Smooth muscle cell (in vitro differentiated cells): ENCODE data around the gene OBSCN. TPM values are rescaled to one million over a fixed set of nuclear protein-coding genes. Genes with fewer than 3 reads are reported as not detected.

Source experiments
- DNase-seq: peaks from one replicate; lab custom pipeline; 2025; ENCODE audit not compliant: unreplicated experiment; lab: John Stamatoyannopoulos, UW
- H2AFZ ChIP-seq: fragments of 200-600 bp; sonication (generic); 2 replicates; pipeline ENCODE4 v1.6.0; 2016; ENCODE audit warnings: antibody characterized with exemption, low read depth, mild to moderate bottlenecking
- H3F3A ChIP-seq: fragments of 200-600 bp; sonication (generic); 2 replicates; pipeline ENCODE4 v1.6.0; 2017; ENCODE audit warnings: antibody characterized with exemption, low read depth
- H3K27ac ChIP-seq: fragments of 200-600 bp; sonication (generic); 2 replicates; pipeline ENCODE4 v1.5.1; 2016; ENCODE audit warnings: low read depth, mild to moderate bottlenecking
- H3K27me3 ChIP-seq: fragments of 200-600 bp; sonication (generic); 2 replicates; pipeline ENCODE4 v1.6.1; 2016; ENCODE audit warnings: low read depth, mild to moderate bottlenecking
- H3K36me3 ChIP-seq: fragments of 200-600 bp; sonication (generic); 2 replicates; pipeline ENCODE4 v1.5.1; 2016; ENCODE audit warnings: low read depth
- H3K4me1 ChIP-seq: fragments of 200-600 bp; sonication (generic); 2 replicates; pipeline ENCODE4 v1.5.1; 2016; ENCODE audit warnings: low read depth
- H3K4me2 ChIP-seq: fragments of 200-600 bp; sonication (generic); 2 replicates; pipeline ENCODE4 v1.6.0; 2016; ENCODE audit warnings: mild to moderate bottlenecking
- H3K4me3 ChIP-seq: fragments of 200-600 bp; sonication (generic); 2 replicates; pipeline ENCODE4 v1.5.1; 2016; ENCODE audit warnings: mild to moderate bottlenecking
- H3K79me2 ChIP-seq: fragments of 200-600 bp; sonication (generic); 2 replicates; pipeline ENCODE4 v1.6.0; 2016; ENCODE audit warnings: low read depth, mild to moderate bottlenecking
- H3K9ac ChIP-seq: fragments of 200-600 bp; sonication (generic); 2 replicates; pipeline ENCODE4 v1.6.0; 2016; ENCODE audit warnings: low read depth
- H3K9me3 ChIP-seq: fragments of 200-600 bp; sonication (generic); replicated peaks from 2 replicates; pipeline ENCODE4 v1.5.1; 2016; ENCODE audit warnings: low read depth
- H4K20me1 ChIP-seq: fragments of 200-600 bp; sonication (generic); 2 replicates; pipeline ENCODE4 v1.6.0; 2016; ENCODE audit warnings: low read depth
- WGBS: methylation state at CpG from one replicate; pipeline ENCODE4 v1.1.7; 2016; ENCODE audit warnings: low lambda C conversion rate; 5-methylcytosine and 5-hydroxymethylcytosine counted together
- polyA plus RNA-seq: library from polyadenylated mRNA; unstranded; fragments of >200 nt; fragmentation: Nextera tagmentation; extraction: Ambion mirVana; gene quantifications from 2 replicates; pipeline ENCODE4 v1.2.1, GENCODE V29; 2016
- total RNA-seq: library from RNA; depleted of rRNA; stranded (reverse); fragments of >200 nt; gene quantifications from 2 replicates; pipeline ENCODE4 v1.2.3, GENCODE V29; 2014
- TF ChIP-seq, protein P1 (sequence below): fragments of 200-600 bp; sonication (generic); IDR thresholded peaks from 2 replicates; pipeline ENCODE4 v1.5.1; 2017; ENCODE audit warnings: borderline replicate concordance, mild to moderate bottlenecking, antibody characterized with exemption; ENCODE audit not compliant: insufficient read depth, poor library complexity, severe bottlenecking

Gene OBSCN
- total and polyA plus RNA-seq, 2 experiments from 2014 or later = 3.8 to 10.6 TPM

DNA sequence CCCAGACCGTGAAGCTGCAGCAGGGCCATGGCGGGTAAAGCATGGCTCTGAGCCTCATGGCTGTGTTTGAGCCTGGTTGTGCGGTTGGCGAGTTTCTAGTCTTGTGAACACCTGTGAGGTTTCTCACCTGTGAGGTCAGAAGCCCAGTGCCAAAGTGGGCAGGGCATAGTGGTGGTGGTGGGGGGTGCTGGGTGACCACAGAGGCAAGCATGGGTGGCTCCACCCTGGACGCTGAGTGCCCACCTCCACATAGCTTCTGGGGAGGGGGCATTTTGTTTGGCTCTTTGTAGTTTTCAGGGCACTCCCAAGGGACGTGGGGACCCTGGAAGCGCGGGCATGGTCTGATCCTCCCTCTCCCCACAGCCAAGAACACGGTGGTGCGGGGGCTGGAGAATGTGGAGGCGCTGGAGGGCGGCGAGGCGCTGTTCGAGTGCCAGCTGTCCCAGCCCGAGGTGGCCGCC lies 107.7 kb downstream of the OBSCN start:
- H3K79me2 ChIP-seq = no peaks in the 10 kb centered on the region
- no peaks in the 10 kb centered on the region for H4K20me1 ChIP-seq
- H2AFZ ChIP-seq = no peak overlapping the region
- H3K27ac ChIP-seq = no peak overlapping the region
- H3K36me3 ChIP-seq = peaks cover 9% of the 10 kb centered on the region
- no peaks in the 10 kb centered on the region for H3K27me3 ChIP-seq
- no peaks in the 10 kb centered on the region for H3F3A ChIP-seq
- H3K4me2 ChIP-seq = no peak overlapping the region
- WGBS = 81% methylated on average over 16 of the region's 17 CpGs
- H3K9ac ChIP-seq = no peak overlapping the region
- TF ChIP-seq, protein P1, sequence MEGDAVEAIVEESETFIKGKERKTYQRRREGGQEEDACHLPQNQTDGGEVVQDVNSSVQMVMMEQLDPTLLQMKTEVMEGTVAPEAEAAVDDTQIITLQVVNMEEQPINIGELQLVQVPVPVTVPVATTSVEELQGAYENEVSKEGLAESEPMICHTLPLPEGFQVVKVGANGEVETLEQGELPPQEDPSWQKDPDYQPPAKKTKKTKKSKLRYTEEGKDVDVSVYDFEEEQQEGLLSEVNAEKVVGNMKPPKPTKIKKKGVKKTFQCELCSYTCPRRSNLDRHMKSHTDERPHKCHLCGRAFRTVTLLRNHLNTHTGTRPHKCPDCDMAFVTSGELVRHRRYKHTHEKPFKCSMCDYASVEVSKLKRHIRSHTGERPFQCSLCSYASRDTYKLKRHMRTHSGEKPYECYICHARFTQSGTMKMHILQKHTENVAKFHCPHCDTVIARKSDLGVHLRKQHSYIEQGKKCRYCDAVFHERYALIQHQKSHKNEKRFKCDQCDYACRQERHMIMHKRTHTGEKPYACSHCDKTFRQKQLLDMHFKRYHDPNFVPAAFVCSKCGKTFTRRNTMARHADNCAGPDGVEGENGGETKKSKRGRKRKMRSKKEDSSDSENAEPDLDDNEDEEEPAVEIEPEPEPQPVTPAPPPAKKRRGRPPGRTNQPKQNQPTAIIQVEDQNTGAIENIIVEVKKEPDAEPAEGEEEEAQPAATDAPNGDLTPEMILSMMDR = no peak
- H3K4me1 ChIP-seq = no peaks in the 10 kb centered on the region
- H3K9me3 ChIP-seq = no peaks in the 10 kb centered on the region
- DNase-seq = no peak
- H3K4me3 ChIP-seq = no peak overlapping the region

DNA sequence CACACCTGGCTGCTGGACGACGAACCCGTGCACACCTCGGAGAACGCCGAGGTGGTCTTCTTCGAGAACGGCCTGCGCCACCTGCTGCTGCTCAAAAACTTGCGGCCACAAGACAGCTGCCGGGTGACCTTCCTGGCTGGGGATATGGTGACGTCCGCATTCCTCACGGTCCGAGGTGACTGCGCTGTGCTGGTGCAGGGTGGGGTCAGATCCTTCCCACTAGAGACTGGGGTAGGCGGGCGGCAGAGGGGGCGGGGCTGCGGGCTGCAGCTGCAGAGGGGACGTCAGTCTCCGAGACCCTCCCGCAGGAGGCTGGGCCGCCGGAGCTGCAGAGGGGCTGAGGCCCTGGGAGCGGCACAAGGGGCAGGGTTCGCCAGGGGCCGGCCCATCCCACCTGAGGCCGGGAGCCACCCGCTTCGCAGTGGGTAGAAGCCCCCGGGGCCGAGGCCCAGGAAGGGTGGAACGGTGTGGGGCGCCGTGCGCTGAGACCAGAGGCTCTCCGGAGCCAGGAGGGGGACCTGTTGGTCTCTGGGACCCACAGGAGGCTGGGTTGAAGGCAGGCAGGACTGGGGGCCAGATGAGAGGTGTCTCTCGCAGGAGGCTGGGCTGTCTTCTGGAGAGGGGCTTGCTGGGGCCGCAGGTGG lies 108.2 kb downstream of the OBSCN start:
- H3F3A ChIP-seq = no peaks in the 10 kb centered on the region
- TF ChIP-seq, protein P1 = no peak
- H3K27me3 ChIP-seq = no peaks in the 10 kb centered on the region
- no peak overlapping the region for H3K4me3 ChIP-seq
- 78% methylated on average over 40 of the region's 40 CpGs for WGBS
- no peak overlapping the region for H3K9ac ChIP-seq
- no peak overlapping the region for H3K4me2 ChIP-seq
- no peak overlapping the region for H3K27ac ChIP-seq
- no peaks in the 10 kb centered on the region for H3K4me1 ChIP-seq
- no peaks in the 10 kb centered on the region for H3K9me3 ChIP-seq
- no peaks in the 10 kb centered on the region for H4K20me1 ChIP-seq
- H2AFZ ChIP-seq = no peak overlapping the region
- no peaks in the 10 kb centered on the region for H3K79me2 ChIP-seq
- no peak for DNase-seq
- H3K36me3 ChIP-seq = peaks cover 10% of the 10 kb centered on the region

DNA sequence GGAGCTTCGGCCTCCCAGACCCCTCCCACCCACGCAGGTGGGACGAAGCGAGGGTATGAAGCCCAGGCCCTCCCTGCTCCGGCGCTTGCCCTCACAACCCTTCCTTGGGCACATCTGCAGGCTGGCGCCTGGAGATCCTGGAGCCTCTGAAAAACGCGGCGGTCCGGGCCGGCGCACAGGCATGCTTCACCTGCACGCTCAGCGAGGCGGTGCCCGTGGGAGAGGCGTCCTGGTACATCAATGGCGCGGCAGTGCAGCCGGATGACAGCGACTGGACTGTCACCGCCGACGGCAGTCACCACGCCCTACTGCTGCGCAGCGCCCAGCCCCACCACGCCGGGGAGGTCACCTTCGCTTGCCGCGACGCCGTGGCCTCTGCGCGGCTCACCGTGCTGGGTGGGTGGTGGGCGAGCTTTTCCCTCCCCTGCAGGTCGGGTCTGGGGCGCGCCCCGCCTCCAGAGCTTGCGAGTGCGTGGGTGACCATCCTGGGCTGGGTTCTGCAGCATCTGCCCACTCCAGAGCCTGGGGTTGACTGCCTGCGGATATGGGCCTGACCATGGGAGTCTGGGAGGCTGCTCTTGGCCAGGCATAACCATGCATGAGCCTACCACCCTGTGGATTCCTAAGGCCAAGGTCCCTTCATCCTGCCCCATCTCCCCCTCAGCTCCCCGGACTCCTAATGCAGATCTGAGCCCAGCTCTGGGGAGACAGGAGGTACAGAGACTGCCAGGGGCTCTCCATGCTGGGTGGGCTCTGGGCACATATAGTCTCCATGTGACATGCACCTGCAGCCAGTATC lies 108.9 kb downstream of the OBSCN start:
- H3F3A ChIP-seq = no peaks in the 10 kb centered on the region
- no peak overlapping the region for H3K4me3 ChIP-seq
- no peaks in the 10 kb centered on the region for H3K27me3 ChIP-seq
- no peak overlapping the region for H3K4me2 ChIP-seq
- H3K9me3 ChIP-seq = no peaks in the 10 kb centered on the region
- H3K79me2 ChIP-seq = no peaks in the 10 kb centered on the region
- H2AFZ ChIP-seq = no peak overlapping the region
- no peaks in the 10 kb centered on the region for H3K4me1 ChIP-seq
- peaks cover 10% of the 10 kb centered on the region for H3K36me3 ChIP-seq
- no peak for DNase-seq
- no peaks in the 10 kb centered on the region for H4K20me1 ChIP-seq
- H3K9ac ChIP-seq = no peak overlapping the region
- 93% methylated on average over 35 of the region's 47 CpGs for WGBS
- no peak overlapping the region for H3K27ac ChIP-seq
- TF ChIP-seq, protein P1 = no peak
